GM10248 (cell line): Measurements from ENCODE around the gene MGAT4C.

Source experiments
- CTCF ChIA-PET: fragments of 300-600 bp; sonication (Branson Sonifier 250); formaldehyde crosslinking; extraction: SDS; loops from one replicate; lab custom pipeline; 2021; ENCODE audit warnings: antibody characterized with exemption; lab: Yijun Ruan, JAX
- POLR2A ChIA-PET: fragments of 350-650 bp; sonication (Branson Sonifier 250); formaldehyde crosslinking; extraction: SDS; loops from one replicate; lab custom pipeline; 2020; ENCODE audit warnings: antibody characterized with exemption; lab: Yijun Ruan, JAX
- DNase-seq: peaks from one replicate; pipeline ENCODE4 v3.0.0; 2012; ENCODE audit errors: extremely low spot score
- TF ChIP-seq, protein P1 (sequence below): IDR thresholded peaks from 2 replicates; pipeline ENCODE4 v1.5.1; 2012; ENCODE audit warnings: mild to moderate bottlenecking, low read depth; ENCODE audit errors: extremely low read depth, missing control alignments, control extremely low read depth

MGAT4C gene

DNA sequence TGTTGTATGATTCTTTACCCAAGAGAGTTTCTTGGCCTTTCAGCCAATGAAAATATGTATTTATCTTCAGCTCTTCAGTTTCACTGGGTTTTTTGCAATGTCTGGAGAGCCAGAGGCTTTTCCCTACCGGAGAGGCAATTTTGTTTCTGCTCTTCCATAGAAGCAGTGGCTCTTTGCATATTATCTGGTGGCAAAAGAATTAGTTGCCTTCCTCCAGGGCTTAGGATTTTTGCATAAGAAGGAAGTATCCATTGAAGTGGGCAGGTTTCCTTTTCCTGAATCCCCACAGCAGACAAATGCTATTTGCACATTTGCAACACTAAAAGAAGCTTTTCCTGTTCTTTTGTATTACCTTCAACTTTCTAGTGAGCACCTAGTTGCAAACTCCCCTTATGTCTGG, 306.9 kb downstream of the MGAT4C start:
- CTCF ChIA-PET: interaction anchor here (1.3 kb wide), 2 partner anchors 23 to 24 kb away, joined by 3 read pairs; no protein-coding TSS in a partner anchor
- no peak for DNase-seq
- TF ChIP-seq, protein P1, sequence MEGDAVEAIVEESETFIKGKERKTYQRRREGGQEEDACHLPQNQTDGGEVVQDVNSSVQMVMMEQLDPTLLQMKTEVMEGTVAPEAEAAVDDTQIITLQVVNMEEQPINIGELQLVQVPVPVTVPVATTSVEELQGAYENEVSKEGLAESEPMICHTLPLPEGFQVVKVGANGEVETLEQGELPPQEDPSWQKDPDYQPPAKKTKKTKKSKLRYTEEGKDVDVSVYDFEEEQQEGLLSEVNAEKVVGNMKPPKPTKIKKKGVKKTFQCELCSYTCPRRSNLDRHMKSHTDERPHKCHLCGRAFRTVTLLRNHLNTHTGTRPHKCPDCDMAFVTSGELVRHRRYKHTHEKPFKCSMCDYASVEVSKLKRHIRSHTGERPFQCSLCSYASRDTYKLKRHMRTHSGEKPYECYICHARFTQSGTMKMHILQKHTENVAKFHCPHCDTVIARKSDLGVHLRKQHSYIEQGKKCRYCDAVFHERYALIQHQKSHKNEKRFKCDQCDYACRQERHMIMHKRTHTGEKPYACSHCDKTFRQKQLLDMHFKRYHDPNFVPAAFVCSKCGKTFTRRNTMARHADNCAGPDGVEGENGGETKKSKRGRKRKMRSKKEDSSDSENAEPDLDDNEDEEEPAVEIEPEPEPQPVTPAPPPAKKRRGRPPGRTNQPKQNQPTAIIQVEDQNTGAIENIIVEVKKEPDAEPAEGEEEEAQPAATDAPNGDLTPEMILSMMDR: no peak
- POLR2A ChIA-PET: no interaction called here

DNA sequence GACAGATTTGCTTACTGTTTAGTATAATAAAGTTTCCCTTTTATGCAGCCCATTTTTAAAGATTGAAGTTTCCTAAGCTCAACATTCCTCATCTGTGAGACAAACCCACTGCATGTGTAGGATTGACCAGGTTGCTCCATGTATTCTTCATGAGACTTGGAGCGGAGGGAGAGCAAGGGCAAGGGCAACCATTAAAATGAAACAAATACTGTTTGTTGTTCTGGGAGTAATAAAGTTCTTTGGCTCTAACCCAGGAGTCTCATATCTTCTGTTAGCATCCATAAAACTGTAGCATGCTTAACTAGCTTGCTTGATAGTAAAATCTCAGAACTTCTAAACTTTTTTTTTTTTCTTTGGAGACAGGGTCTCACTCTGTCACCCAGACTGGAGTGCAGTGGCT, 307.9 kb downstream of the MGAT4C start:
- TF ChIP-seq, protein P1: no peak
- CTCF ChIA-PET: interaction anchor here (1.3 kb wide), 1 partner anchor 23 kb away, joined by 3 read pairs; no protein-coding TSS in a partner anchor
- DNase-seq: no peak
- POLR2A ChIA-PET: no interaction called here

DNA sequence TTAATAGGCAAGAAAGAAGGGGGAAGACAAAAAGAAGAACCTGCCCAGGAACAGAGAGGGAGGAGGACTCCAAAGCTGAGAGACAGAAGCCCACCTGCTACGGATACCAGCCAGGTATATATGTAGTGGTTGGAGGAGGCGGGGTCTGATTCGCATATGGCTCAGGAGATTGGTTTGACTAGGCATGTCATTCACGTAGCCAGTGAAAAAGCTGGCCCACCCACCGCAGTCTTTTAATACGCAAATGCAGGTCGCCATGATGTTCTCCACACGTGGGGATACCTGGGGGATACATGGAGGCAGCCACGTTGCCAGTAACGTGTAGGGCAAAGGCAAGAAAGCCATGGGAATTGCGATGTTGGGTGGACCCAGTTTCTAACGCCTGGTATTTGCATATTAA, 308.9 kb downstream of the MGAT4C start:
- POLR2A ChIA-PET: no interaction called here
- TF ChIP-seq, protein P1: no peak
- DNase-seq: no peak
- CTCF ChIA-PET: interaction anchor here (0.6 to 1.6 kb wide), 3 partner anchors 14 to 49 kb away, joined by 3 to 4 read pairs (median 4); no protein-coding TSS in a partner anchor

DNA sequence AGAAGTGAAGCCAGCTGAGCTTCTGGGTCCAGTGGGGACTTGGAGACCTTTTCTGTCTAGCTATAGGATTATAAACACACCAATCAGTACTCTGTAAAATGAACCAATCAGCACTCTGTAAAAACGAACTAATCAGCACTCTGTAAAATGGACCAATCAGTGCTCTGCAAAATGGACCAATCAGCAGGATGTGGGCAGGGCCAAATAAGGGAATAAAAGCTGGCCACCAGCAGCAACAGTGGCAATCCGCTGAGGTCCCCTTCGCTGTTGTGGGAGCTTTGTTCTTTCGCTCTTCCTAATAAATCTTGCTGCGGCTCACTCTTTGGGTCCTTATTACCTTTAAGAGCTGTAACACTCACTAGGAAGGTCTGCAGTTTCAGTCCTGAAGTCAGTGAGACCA, 309.8 kb downstream of the MGAT4C start:
- POLR2A ChIA-PET: no interaction called here
- CTCF ChIA-PET: interaction anchor here (1.5 to 1.6 kb wide), 2 partner anchors 13 to 26 kb away, joined by 4 read pairs; no protein-coding TSS in a partner anchor
- TF ChIP-seq, protein P1: no peak
- no peak for DNase-seq

DNA sequence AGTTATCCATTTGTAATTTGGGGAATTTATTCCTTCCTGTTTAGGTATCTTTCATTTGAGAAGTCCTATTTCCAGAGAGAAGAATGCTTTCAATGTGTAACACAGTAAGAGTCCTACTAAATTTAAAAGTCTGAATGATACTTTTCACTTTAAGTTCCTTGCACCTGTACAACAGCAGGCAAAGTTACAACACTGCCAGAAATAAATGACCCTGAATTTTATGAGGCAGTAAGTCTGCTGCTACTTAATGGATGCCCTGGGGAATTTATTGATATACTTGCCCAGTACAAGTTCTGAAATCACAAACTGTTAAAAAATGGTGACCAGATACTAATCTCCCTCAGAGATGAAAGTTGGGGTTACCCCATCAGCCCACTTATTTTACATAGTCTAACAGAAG, 329.0 kb downstream of the MGAT4C start:
- TF ChIP-seq, protein P1: no peak
- no peak for DNase-seq
- ChIA-PET POLR2A (no interaction called here), CTCF (interaction anchor here (1.2 to 3.0 kb wide), 3 partner anchors 9 to 22 kb away, joined by 3 to 12 read pairs (median 3); no protein-coding TSS in a partner anchor)

GRCh38 chr12:85923767-85924331, 332.3 kb downstream of the MGAT4C start:
- TF ChIP-seq, protein P1: peak; percentile 47
- ChIA-PET POLR2A (no interaction called here), CTCF (interaction anchor here (0.6 to 2.4 kb wide), 4 partner anchors 20 to 1924 kb away, joined by 3 to 12 read pairs (median 4); no protein-coding TSS in a partner anchor)
- no peak for DNase-seq
